Kidney (tissue), 14 donors: ENCODE results near the gene BCL2L1. TPM values are rescaled to one million over a fixed set of nuclear protein-coding genes. Genes with fewer than 3 reads are reported as not detected.

Experiments used
- DNase-seq, 5 donors: peaks; one replicate each; pipeline ENCODE4 v3.0.0-alpha.2; 2013 to 2020
- FAIRE-seq: peaks from 2 replicates; lab custom pipeline; 2012; peaks lifted over from hg19 to GRCh38; lab: Jason Lieb, UNC
- H3K27ac ChIP-seq, 2 donors: one replicate each; pipeline ENCODE4 v1.7.0; 2013; ENCODE audit warnings: low read depth in 2 of 2, low read length in 2 of 2, inconsistent platforms in 1 of 2
- H3K27me3 ChIP-seq: one replicate; pipeline ENCODE4 v1.7.1; 2013; ENCODE audit warnings: low read length, inconsistent platforms; ENCODE audit not compliant: control insufficient read depth, insufficient read depth
- H3K36me3 ChIP-seq, 3 donors: one replicate each; pipeline versions ENCODE4 v1.7.0 to v1.7.1; 2013; ENCODE audit warnings: low read length in 3 of 3, control low read depth in 1 of 3, inconsistent platforms in 1 of 3; ENCODE audit not compliant: insufficient read depth in 3 of 3, control insufficient read depth in 2 of 3
- H3K4me1 ChIP-seq, 3 donors: one replicate each; pipeline versions ENCODE4 v1.7.0 to v1.7.1; 2013; ENCODE audit warnings: low read length in 3 of 3, inconsistent platforms in 1 of 3, low read depth in 1 of 3; ENCODE audit not compliant: control insufficient read depth in 2 of 3, insufficient read depth in 2 of 3
- H3K4me3 ChIP-seq, 3 donors: one replicate each; pipeline versions ENCODE4 v1.7.0 to v1.8.1; 2013; ENCODE audit warnings: low read length in 3 of 3, control low read depth in 1 of 3, inconsistent platforms in 1 of 3
- H3K9ac ChIP-seq, 3 donors: one replicate each; pipeline versions ENCODE4 v1.7.0 to v1.7.1; 2013; ENCODE audit warnings: low read length in 3 of 3, control low read depth in 1 of 3, inconsistent platforms in 1 of 3
- H3K9me3 ChIP-seq, 3 donors: one replicate each; pipeline versions ENCODE4 v1.7.0 to v1.7.1; 2013; ENCODE audit warnings: low read length in 3 of 3, control low read depth in 1 of 3, inconsistent platforms in 1 of 3; ENCODE audit not compliant: control insufficient read depth in 2 of 3, insufficient read depth in 1 of 3
- CTCF ChIP-seq: IDR thresholded peaks from 3 replicates; pipeline ENCODE4 v1.5.1; 2012; ENCODE audit warnings: mild to moderate bottlenecking, moderate library complexity, borderline replicate concordance; ENCODE audit not compliant: insufficient read depth; ENCODE audit errors: extremely low read depth
- intact Hi-C: fragments of 100-400 bp; cut with DNase I; formaldehyde crosslinking; loops from one replicate; pipeline ENCODE4 v1.11.1; 2022
- polyA plus RNA-seq: library from polyadenylated mRNA; stranded (reverse); fragments of 350-450 nt; fragmentation: Illumina TruSeq; extraction: RNeasy Lipid Tissue Mini Kit (QIAGEN cat#74804); gene quantifications from one replicate; pipeline ENCODE4 v1.2.3, GENCODE V29; 2014; ENCODE audit warnings: low read depth, low replicate concordance; ENCODE audit not compliant: insufficient read depth
- total RNA-seq: library from RNA; stranded (reverse); fragmentation: NEBNext Ultra II Directional; extraction: Animal tissue kit (Norgen Biotek cat#: 25700); gene quantifications from one replicate; pipeline ENCODE4 v1.2.1, GENCODE V29; 2021
- donor health status: control.
- donor health status: control.
- donor health status: control.
- donor health status: control.
- donor health status: control.
- donor health status: DM: yes; HTN: yes; CAD: no.
- donor health status: Normal renal cell carcinoma (clear cell type).

The BCL2L1 gene
- total and polyA plus RNA-seq, 2 donors from 2014 or later: 132 to 139 TPM

DNA sequence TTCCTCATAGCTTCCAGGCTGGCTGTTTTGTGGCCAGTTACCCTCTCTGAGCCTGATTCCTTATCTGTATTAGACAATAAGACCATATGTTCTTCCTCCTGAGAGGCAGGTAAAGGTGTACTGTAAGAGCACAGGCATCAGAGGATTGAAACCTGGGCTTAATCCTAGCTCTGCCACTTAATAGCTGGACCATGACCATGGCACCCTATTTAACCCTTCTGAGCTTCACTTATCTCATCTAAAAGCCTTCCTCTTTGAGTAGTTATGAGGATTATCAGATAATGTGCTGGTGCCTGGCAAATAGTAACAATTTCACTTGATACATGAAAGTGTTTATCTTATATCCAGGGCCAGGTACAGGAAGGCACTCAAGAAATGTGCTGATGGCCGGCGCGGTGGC, 34.9 kb downstream of the BCL2L1 start:
- no peak overlapping the region for H3K4me3 ChIP-seq
- no peak for TF ChIP-seq CTCF
- peak overlapping the region in 1 of 2 donors; percentile 56 for H3K27ac ChIP-seq
- FAIRE-seq (no peak), DNase-seq (no peak)
- intact Hi-C loops: no loop called here
- H3K36me3 ChIP-seq: peaks cover 2 to 29% (median 6%) of the 10 kb centered on the region in 3 donors
- no peaks in the 10 kb centered on the region for H3K27me3 ChIP-seq
- H3K4me1 ChIP-seq: peaks cover 0 to 30% (median 30%) of the 10 kb centered on the region in 3 donors
- peak overlapping the region in 1 of 3 donors; percentile 7 for H3K9ac ChIP-seq
- no peaks in the 10 kb centered on the region for H3K9me3 ChIP-seq

GRCh38 chr20:31685853-31686643, 36.6 kb downstream of the BCL2L1 start:
- Histone ChIP-seq H3K27me3 (no peaks in the 10 kb centered on the region), H3K4me1 (peaks cover 0 to 34% (median 32%) of the 10 kb centered on the region in 3 donors), H3K4me3 (no peak overlapping the region), H3K9ac (peak overlapping the region in 1 of 3 donors; percentile 1), H3K27ac (peak overlapping the region; percentile 29 to 39), H3K36me3 (peaks cover 2 to 22% (median 4%) of the 10 kb centered on the region in 3 donors), H3K9me3 (no peaks in the 10 kb centered on the region)
- intact Hi-C loops: no loop called here
- FAIRE-seq (no peak), DNase-seq (no peak)
- TF ChIP-seq CTCF: no peak

- Histone ChIP-seq H3K9me3 (no peaks in the 10 kb centered on the region), H3K27ac (peak overlapping the region; percentile 16 to 46), H3K4me1 (peaks cover 0 to 51% (median 44%) of the 10 kb centered on the region in 3 donors), H3K27me3 (no peaks in the 10 kb centered on the region), H3K4me3 (no peak overlapping the region), H3K9ac (peak overlapping the region in 1 of 3 donors; percentile 1), H3K36me3 (peaks cover 2 to 22% (median 4%) of the 10 kb centered on the region in 3 donors)
- FAIRE-seq: no peak
- intact Hi-C loops: loop anchor here (5.0 kb wide), 1 partner anchor 38 kb away; the partner anchor contains the start of gene BCL2L1
- TF ChIP-seq CTCF: no peak
- peak in 2 of 5 donors; percentile 56 to 60 for DNase-seq
Observed at GRCh38 chr20:31684153-31685015, 38.3 kb downstream of the BCL2L1 start.
